Activated CD4-positive, alpha-beta memory T cell treated with anti-CD3 and anti-CD28 coated beads for 36 hours (primary cell): ENCODE measurements around the gene RBM45. TPM values are rescaled to one million over a fixed set of nuclear protein-coding genes. Genes with fewer than 3 reads are reported as not detected.

Experiments
- CTCF ChIA-PET: fragments of 350-600 bp; sonication (Branson Sonifier 250); formaldehyde crosslinking; loops from one replicate; lab custom pipeline; 2021; ENCODE audit warnings: antibody characterized with exemption, inconsistent platforms; lab: Charles Lee
- POLR2A ChIA-PET: fragments of 350-600 bp; sonication (Branson Sonifier 250); formaldehyde crosslinking; loops from one replicate; lab custom pipeline; 2021; ENCODE audit warnings: antibody characterized with exemption; lab: Charles Lee
- DNase-seq: peaks from one replicate; pipeline ENCODE4 v3.0.0-alpha.2; 2020
- H3K27ac Mint-ChIP-seq: one replicate; pipeline ENCODE4 v1.8.0; 2021; ENCODE audit warnings: mixed read lengths
- H3K27me3 Mint-ChIP-seq: one replicate; pipeline ENCODE4 v1.8.0; 2021; ENCODE audit warnings: mixed read lengths
- H3K36me3 Mint-ChIP-seq: one replicate; pipeline ENCODE4 v1.8.0; 2021; ENCODE audit warnings: mixed read lengths
- H3K4me1 Mint-ChIP-seq: one replicate; pipeline ENCODE4 v1.8.0; 2021; ENCODE audit warnings: low read depth, mixed read lengths
- H3K4me3 Mint-ChIP-seq: one replicate; pipeline ENCODE4 v1.8.0; 2021; ENCODE audit warnings: mild to moderate bottlenecking, mixed read lengths
- H3K9me3 Mint-ChIP-seq: one replicate; pipeline ENCODE4 v1.8.0; 2021; ENCODE audit warnings: mixed read lengths
- intact Hi-C: fragments of 100-400 bp; cut with micrococcal nuclease; formaldehyde crosslinking; loops from one replicate; pipeline ENCODE4 v1.15.1; 2023
- total RNA-seq, 2 experiments: library from RNA; stranded (reverse); gene quantifications; one replicate each; pipeline ENCODE4 v1.2.3, GENCODE V29; 2021

Gene RBM45
- total RNA-seq, 2 experiments from 2014 or later = 12.2 to 12.5 TPM

GRCh38 chr2:178177066-178177679, 64.9 kb downstream of the RBM45 start:
- Mint-ChIP-seq H3K4me3 (no peak overlapping the region), H3K9me3 (no peaks in the 10 kb centered on the region), H3K4me1 (no peaks in the 10 kb centered on the region), H3K27me3 (peaks cover 17% of the 10 kb centered on the region), H3K27ac (no peak overlapping the region), H3K36me3 (no peaks in the 10 kb centered on the region)
- ChIA-PET POLR2A (no interaction called here), CTCF (no interaction called here)
- no peak for DNase-seq
- intact Hi-C loops = no loop called here

Other genes starting within 250 kb of the RBM45 start
- not detected for gene PDE11A, start 39.7 kb upstream of the RBM45 start, total RNA-seq
- 1 to 10 TPM; 1.5 to 1.9 TPM for gene OSBPL6, start 82.1 kb downstream of the RBM45 start, total RNA-seq